HG02973 (cell line): ENCODE results near the gene PPP6R2.

ENCODE experiments used
- ATAC-seq: cut with Tn5 transposase; IDR thresholded peaks from one replicate; pipeline ENCODE4 v1.9.1; 2021; ENCODE audit warnings: moderate library complexity; ENCODE audit not compliant: unreplicated experiment

PPP6R2 gene

DNA sequence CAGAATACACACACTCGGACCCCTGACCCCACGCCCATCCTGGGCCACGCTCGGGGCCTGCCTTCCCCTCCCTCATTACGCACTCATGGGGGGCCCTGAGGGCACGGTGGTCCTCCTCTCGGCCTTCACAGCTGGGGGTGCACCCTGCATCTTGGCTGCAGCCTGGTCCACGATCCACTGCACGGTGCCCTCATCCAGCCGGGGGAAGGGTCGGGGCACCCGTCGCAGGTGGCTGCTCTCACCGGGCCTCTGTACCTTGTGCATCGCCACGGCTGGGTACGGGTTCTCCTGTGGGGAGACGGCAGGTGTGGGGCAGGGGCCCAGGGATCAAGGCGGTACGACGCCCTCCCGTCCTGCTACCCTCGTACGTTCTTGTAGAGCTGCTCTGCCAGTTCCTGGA lies 121.3 kb downstream of the PPP6R2 start:
- no peak for ATAC-seq

DNA sequence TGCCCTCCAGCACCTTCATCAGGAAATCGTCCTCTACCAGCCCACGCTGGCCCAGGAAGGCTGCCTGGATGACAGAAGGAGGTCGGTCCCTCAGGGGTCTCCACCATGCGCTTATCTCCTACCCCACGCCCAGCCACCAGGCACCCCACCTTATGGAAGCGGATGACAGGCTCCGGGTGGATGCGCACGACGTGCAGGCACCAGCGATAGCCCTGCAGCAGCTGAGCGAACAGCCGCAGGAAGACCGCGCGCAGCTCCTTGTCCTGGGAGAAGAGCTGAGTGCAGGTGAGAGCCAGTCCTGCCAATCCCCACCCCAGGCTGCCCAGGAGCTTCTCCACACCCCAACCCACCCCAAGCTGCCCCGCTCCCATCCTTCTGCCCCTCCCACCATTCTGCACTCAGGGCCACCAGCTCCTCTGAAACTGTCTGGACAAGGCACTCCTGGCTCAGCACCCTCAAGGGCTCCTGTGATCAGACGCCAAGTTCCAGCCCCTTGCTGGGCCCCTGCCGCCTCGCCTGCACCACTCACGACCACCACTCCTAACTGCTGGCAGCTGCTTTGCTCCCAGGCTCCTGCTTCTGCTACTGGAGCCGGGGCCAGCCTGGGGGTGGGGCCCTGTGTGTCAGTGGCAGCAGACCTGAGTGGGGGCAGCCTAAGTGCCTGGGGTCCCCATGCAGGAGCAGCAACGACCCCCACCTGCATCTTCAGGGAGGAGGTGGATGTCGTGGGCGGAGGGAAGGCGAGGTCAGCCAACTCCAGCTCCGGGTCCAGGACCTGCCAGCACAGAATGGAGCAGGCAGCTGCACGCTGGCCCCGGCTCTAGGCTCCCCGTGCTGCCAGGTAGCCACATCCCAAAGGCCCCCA lies 122.2 kb downstream of the PPP6R2 start:
- ATAC-seq: no peak

DNA sequence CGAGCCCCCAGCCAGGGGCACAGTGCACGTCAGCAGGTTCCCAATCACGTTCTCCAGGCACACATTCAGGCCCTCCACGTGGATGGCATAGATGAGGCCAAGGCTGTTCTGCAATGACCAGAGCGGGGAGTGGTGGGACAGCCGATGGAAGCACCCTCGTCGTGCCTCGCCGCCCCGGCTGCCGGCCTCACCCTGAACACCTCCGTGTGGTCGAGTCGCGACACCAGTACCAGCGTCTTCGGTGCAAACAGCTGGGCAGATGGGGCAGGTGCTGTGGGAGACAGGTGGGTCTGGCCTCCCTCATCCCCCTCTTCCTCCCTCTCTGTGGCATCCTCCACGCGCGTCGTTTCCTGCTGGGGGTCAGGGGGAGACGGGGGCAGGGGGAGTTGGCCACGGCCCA lies 124.2 kb downstream of the PPP6R2 start:
- ATAC-seq: no peak

DNA sequence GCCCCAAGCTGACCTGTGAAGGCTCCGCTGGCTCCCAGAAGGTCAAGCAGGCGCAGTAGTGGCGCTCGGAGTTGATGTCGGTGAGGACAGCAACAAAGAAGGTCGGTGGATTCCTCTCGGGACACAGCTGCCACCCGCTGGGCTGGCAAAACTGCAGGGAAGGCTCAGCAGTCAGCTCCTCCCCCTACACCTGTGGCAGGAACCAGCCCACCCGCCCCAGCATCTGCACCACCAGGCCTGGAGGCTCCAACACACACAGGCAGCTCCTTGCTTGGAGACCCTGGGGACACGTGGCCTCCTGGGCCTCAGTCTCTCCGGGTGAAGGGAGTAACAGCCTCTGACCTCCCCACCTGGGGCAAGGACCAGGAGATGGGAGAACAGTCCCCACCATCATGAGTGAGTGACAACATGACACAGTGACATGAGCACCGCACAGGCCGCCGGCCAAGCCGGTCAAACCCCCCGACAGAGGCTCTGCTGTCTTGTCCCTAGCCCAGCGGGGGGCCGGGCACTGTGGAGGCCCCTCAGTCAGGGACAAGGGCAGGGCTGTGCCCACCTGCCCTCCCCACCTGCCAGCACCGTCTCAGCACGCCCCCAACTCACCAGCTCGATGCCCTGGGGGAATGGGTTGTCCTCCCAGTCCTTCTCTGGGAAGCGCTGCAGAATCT lies 124.8 kb downstream of the PPP6R2 start:
- ATAC-seq: no peak

DNA sequence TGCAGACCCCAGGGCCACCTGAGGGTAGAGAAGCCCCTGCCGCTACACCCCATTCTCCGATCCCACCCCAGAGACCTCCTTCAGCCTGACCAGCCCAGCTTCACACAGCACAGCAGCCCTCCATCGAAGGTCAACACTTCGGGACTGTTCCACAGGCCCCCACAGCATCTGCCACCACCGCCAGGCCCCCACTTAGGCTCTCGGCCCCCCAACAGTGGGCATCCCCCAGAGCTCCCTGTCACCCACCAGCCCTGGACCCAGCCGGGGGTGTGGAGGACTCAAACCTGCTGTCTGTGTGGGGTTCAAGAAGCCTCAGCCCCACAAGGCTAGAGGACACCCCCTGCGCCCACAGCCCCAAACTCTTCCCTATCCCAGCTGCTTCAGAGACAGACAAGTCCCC lies 125.5 kb downstream of the PPP6R2 start:
- no peak for ATAC-seq

DNA sequence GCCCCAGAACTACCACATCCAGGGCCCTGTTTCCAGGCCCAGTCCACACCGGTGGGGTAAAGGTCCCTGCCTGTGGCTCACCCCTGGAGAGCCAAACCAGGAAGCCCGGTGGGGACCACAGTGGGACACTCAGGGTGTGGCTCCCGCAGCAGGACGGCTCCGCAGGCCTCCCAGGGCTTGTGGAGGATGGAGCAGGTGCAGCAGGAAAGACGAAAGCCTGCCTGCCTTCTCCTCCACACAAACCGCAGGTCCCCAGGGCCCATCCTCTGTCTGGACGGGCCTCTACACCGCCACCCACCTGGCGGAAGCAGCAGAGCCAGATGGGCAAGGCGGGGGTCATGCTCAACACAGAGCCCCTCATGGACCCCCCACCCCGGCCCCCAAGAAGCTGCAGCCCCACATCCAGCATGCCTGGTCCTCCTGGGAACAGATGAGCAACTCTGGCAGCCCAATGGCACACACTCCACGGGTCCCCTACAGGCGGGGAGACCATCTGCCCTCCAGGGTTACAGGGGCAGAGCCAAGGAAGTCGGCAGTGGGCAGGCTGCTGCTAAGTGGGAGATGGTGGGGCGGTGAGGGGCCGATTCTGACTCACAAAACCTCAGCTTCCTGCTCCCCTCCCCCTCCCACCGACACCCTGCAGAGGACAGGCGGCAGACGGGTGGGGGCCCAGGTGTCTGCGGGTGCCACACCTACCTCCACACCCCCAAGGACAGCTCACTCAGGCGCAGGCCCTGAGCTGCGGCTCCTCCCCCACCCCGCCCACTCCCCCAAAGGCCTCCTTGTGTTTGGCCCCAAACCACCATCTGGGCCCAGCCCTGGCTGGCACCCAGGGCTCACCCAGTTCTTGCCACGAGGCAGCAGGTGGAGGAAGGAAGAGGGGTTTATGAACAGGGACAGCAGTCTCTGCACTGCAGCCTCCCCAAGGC lies 126.5 kb downstream of the PPP6R2 start:
- peak; percentile 40 for ATAC-seq

DNA sequence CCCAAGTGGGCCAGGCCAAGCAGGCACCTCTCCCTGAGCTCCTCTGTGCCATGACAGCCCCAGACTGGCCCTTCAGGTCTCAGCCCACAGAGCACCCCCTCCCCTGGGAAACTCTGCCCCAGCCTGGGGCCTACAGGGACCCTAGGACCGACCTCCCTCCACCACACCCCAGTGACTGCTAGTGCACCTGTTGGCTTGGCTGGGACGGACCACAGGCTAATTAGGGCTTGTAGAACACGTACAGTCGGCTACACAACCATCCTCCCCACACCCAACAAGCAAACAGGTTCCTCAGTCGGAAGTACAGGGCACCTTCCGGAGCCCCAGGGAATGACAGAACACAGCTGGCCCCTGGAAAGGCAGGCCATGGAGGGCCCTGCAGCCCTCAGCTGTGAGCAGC lies 127.4 kb downstream of the PPP6R2 start:
- ATAC-seq: no peak

DNA sequence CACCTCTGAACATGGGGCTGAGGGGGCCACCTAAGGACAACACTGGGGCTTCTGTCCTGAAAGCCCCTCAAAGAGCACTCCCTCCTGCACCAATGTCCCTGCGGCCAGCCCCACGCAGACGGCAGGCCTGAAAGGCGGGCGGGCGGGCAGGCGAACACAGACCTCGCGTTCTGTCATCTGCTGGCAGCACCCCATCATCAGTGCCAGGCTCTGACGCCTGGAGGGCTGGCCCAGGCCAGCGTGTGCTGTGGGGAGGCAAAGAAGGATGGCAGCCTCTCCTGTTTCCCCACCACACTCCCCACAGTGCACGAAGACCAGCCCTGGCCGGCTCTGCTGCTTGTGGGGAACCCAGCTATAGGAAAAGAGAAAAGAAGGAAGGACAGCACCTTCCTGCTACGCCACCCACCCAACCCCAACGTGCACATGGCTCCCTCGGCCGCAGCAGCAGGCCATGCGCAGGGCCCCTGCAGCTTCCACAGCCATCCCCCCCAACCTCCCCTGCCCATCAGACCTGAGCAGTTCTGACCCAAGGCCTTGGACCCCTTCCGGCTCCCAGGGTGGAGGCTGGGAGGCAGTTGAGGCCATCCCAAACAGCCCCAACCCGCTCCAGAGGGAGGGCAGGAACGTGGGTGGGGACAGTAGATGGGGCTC lies 128.2 kb downstream of the PPP6R2 start:
- ATAC-seq: no peak

DNA sequence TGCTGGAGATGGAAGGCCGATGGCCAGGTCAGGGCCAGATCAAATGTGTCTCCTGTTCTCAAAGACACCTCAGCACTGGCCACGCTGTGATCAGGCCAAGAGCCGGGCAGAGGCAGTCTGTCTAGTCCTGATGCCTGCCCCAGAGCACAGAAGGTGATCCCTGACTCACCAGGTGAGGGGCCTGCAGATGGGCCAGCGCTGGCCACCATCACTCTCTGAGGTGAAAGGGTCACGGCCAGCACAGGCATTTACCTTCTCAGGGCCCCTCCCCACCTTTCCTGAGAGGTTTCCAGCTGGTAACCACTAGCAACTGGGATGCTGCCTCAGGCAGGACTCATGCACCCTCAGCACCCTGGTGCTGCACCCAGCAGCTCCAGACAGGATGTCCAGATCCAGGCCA lies 128.8 kb downstream of the PPP6R2 start:
- ATAC-seq: no peak

DNA sequence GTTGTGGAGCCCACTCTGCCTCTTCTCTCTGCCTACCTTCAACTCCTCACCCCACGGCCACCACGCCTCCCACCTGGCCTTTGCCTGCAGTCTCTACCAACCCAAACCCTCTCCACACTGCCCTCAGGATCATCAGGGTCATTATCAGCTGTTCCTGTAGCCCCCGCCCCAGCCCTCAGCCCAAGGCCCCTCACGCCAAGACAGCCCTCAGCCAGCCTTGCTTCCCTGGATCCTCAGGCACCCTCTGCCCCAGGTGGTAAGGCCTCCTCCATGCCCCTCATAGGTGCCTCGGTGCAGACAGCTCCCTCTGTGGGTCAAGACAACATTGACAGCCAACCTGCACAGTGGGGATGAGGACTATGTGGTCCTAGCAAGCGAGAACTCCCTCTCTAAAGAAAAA lies 130.0 kb downstream of the PPP6R2 start:
- ATAC-seq: no peak

DNA sequence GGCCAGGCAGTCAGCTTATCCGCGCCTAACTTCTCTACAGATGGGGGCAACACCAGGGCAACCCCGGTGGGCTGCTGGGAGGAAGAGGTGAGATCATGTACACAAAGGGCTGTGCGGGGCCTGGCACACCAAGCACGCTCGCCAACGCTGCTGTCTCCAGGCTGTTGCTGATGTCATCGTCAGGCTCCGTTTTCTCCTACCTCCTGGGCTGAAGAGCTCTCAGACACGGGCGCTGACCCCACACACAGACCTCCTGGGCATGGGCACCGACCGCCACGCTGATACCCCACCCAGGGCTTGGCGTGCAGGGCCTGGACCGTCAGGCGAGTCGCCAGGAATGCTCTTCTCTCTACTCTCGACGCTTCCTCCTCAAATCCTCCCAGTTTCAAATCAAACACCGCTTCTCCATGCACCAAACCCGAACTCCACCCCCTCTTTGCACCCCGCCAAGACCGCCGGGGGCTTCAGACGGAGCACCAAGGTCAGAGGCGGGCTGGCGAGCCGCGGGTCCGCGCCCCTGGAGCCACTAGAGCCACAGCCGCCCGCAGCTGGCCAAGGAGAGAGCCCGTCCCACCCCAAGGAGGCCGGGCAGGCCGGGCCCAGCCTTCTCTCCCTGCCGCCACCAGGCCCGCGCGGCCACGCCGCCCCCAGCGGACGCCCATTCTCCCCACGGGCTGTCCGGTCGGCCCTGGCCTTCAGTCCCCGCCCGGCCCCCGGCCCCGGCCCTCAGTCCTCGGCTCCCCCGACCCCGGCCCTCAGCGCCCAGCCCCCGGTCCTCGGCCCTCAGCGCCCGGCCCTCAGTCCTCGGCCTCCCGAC lies 130.9 kb downstream of the PPP6R2 start:
- ATAC-seq: no peak

DNA sequence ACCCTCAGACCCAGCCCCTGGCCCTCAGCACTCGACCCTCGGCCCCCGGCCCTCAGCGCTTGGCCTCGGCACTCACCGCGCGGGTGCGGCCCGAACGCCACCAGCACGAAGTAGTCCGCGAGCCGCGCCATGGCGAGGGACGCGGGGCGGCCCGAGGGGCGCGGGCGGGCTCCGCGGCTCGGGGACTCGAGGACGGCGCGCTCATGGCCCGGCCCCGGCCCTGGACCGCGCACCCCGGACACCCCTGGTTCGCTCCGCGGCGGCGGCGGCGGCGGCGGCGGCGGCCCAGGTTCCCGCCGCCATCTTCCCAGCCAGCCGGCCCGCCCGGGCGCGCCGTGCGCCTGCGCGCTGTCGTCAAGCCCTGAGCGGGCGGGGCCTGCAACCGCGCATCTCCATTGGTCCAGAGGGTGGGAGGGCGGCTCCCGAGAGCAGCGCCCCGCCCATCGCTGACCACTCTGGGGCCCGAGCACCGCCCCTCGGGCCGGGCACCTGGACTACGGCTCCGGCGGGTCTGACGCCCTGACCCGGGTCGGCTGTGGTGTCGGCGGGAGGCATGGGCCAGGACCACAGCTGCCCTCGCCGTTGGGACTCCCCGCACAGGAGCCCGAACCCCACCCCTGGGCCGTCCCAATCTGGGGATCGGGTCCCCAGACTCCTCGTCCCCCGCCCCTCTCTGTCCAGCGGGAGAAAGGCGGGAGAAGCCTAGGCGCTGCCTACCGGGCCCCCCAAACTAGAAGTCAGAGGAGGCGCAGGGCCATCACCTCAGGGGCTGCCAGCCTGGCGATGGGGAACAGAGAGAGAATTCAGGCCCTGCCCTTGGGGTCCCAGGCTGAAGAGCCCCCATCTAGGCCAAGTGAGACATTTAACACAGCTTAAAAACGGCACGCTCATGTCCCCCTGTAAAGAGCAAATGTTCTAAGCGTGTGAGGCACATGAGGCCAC lies 131.9 kb downstream of the PPP6R2 start, which contains the start of gene SBF1:
Gene SBF1, minus strand, starts transcription at position 326 of the 942 bp plus-strand sequence. Its CDS starts 195 bp downstream, at position 131.
- ATAC-seq: peak; percentile 62

DNA sequence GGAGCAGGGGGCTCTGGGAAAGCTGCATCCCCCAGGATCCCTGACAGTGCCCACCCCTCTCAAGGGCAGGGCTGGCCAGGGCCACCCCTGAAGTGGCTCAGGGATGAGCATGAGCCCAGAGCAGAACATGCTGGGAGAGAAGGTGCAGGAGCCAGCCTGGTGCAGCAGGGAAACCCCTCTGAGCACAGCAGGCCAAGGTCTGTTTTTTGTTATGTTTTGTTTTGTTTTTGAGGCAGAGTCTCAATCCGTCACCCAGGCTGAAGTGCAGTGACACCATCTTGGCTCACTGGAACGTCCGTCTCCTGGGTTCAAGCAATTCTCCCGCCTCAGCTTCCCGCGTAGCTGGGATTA lies 132.5 kb downstream of the PPP6R2 start:
- ATAC-seq: no peak

DNA sequence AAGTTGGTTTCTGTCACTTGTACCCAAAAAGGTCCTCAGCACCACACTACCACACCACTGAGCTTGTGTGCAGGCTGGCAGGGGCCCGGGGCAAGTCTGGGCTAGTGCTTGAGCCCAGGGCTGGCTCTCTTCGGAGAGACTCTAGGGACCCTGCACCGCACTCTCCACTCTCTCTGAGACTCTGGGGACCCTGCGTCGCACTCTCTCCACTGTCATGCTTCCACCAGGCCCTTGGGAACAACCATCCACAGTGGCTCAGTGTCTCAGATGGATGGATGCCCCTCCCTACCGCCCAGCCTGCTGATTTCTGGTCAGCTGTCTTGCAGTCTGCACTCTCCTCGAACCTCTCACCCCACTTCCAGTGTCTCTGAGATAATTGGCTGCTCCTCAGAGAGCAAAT lies 133.7 kb downstream of the PPP6R2 start:
- ATAC-seq: no peak

DNA sequence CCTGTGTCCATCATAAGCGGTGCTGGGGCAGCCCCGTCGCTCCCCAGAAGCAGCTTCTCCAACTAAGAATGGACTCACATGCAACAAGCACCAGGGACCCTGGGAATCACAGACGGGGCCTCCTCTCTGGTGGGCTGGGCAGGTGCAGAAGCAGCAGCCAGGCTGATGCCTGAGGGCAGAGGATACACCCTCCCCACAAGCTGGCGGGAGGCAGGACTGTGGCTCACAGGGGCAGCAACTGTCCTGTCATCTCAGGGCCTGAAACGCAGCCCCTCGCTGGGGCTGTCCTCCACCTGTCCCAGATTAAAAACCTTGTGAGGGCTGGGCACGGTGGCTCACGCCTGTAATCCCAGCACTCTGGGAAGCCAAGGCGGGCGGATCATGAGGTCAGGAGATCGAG lies 134.8 kb downstream of the PPP6R2 start:
- ATAC-seq: no peak

DNA sequence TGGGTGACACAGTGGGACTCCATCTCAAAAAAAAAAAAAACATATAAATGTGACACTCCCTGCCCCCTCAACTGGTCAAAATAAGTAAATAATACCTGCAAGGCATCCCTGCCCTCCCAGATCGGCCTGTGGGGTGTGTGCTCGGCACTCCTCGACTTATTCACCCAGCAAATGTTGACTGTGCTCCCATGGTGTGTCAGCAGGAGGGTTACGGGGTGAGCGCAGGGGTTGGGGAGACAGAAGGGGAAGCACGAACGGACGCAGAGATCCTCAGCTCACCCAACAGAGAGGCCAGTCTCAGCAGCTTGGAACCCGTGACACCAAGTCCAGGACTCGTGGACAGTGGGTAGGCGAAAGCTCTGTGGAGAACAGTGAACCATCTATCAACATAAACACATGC lies 136.6 kb downstream of the PPP6R2 start:
- ATAC-seq: no peak

DNA sequence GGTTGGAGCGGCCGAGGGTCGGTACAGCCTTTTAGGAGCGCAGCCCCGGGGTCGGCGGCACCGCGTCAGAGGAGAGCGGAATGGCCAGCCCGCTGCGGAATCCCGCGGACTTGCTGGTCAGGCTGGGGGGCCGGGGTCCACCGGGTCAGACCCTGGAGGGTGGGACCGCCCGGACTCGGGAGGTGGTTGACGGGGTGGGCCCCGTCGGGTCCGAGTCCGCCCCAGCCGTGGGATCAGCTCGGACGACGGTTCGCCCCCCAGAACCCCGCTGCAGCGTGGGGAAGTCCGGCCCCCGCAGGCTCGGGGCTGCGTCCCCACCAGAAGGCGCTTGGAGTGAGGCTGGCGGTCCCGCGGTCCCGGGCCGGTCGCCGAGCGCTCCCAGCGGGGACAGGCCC lies 137.9 kb downstream of the PPP6R2 start:
- ATAC-seq: no peak

DNA sequence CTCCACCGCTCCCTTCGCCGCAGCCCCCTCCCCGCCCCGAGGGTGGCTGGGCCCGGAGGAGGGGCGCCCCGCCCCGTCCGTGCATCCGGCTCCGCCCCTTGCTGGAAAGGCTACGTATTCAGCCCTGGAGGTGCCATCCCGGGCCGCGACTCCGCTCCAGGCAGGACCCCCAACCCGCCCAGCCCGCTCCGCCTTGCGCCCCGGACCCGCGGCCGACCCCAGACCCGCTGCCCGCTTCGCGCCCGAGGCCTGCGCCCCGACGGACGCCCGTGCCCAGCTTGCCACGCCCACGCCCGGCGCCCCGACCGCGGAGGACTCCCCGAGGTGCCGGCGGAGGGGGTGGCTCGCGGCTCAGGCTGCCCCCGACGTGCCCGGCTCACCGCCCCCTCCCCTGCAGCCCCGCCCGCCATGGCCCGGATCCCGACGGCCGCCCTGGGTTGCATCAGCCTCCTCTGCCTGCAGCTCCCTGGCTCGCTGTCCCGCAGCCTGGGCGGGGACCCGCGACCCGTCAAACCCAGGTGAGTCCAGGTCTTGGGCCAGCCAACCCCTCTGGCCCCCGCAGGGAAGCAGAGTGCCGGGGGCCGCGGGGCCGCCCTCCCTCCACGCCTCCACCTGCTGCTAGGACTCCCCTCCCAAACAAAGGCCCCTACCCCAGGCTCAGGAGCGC lies 138.4 kb downstream of the PPP6R2 start, which contains the start of gene ADM2:
Gene ADM2, plus strand, starts transcription at position 104 of the 667 bp plus-strand sequence. Its CDS starts 305 bp downstream, at position 409.
- no peak for ATAC-seq
